GM10847 (cell line): Measurements from ENCODE around the gene DTNA.

Experiments
- POLR2A ChIP-seq: IDR thresholded peaks from 2 replicates; pipeline ENCODE4 v1.6.1; 2011; ENCODE audit not compliant: insufficient read length; ENCODE audit errors: extremely low read depth

The DTNA gene

DNA sequence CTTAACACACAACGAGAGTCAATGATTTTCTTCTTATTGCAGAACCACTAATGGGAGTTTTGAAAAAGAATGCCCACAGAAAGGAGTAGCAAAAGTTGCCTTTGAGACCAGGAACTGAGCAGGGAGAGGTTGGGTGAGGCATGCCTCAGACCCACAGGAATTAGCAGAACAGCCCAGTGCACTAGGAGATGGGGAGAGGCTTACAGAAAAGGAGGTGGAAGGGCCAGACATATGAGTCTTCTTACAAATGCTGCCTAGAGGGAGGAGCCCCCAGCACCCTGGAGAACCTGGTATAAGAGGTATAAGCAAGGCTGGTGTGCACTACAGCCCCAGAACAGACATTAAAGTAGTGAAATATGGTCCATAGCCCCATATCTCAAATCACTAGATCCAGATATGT is 162.0 kb downstream of the DTNA start:
- no peak for TF ChIP-seq POLR2A

- no peak for TF ChIP-seq POLR2A
Measured at GRCh38 chr18:34873986-34874580, 164.0 kb downstream of the DTNA start.

- no peak for TF ChIP-seq POLR2A
Measured at GRCh38 chr18:34875150-34875549, 165.1 kb downstream of the DTNA start.

DNA sequence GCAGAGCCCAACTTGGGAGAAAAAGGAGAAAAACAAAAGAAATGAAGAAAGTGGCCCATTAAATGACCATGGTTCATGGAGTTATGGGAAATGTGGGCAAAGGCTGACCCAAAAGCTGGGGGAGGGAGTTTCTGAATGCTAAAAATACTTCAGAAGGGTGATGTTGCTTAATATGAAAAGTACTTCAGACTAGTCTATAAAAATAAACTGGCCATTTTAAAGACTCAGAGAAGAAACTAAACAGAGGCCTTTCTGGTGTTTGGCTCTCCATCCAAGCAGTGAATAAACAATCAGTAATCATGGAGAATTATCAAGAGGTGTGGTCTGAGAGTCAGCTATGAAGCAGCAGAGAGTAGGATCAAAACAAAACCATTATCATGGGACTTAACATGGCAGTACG is 170.3 kb downstream of the DTNA start:
- TF ChIP-seq POLR2A, result no peak

- no peak for TF ChIP-seq POLR2A
Measured at GRCh38 chr18:34880882-34881834, 171.1 kb downstream of the DTNA start.

DNA sequence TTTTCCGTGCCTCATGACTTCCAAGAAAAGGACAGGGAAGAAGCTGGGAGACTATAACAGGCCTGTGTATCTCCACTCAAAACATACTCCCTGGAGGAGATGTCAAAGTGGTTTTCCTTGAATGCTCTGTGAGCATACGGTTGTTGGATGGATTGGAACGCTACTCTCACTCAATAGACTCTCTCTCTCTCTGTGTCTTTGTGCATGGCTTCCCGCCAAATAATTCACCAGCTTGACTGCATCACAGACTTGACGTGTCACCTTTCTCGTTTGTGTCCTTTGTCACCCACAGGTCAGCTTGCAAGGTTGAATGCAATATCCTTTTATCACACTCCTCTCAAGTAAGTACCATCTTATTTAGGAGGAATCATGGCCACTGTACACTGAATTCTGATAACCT is 174.3 kb downstream of the DTNA start:
- TF ChIP-seq POLR2A, result no peak

DNA sequence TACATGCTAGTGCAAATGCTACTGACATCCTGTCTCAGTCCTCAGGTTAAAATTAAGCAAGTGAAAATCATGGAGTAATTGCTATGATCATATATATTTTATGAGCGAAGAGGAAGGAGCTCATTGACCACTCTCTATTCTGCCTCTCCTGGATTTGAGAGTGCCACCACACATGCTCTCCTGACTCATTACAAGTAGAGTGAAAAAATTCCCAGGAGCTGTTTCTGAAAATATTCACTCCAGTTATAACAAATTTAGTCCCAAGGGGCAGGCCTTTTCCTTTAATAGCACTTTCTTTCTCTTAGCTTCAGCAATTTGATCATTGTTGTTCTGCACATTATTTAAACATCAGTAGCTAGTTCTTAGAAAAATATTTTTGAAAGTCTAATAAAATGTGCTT is 176.1 kb downstream of the DTNA start:
- TF ChIP-seq POLR2A, result no peak

DNA sequence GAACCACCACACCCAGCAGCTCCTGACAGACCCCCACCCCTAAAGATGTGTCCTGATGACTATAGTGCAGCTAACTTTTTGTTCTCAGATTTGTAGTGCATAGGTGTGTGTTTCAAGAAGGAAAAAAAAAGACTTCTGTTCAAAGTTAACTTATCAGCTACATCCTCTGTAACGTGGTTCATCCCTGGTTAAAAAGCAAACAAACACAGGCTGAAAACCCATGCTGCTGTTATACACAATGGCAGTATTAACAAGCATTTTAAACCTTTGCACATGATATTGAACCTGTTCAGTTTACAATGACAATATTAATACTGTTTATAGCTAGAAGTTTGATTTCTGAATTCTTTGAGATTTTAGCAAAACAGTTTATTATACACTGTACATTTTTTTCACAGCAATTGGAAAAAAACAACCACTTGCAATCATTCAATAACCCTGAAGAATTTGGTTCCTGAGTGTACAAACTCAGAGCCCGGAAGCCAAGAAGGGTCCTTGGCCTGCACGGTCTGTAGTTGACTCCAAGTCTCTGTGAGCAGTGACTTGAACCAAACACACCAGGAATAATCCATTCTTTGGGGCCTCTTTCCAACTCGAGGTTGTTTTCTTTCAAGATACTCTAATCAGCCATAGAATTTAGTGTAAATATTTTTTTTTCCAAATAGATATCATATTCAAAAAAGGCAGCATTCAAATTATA is 177.9 kb downstream of the DTNA start:
- no peak for TF ChIP-seq POLR2A

DNA sequence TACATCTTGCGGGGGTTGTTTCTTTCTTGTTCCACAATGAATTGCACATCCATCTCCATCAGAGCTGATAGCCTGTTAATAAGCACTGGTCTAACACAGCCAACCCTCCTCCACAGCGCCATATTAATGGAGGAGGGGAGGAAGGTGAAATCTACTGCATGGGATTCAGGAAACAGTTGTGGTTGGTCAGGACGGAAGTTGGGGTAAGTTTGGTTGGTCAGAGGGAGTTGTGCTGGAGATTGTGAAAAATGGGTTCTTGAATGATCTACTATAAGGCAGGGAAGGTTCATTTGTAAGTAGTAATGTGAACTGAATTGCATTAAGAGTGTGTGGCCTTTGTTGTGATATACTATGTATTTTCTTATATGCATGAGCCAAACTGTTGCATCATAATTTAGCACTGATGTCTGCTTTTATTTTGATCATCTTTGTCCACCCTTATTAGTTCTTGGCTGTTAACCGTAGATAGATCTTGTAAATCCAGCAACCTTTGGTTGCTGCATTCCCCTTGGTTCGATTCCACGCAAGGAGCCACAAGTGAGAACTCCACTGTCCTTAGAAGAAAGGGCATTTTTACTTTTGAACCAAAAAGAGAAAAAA is 180.5 kb downstream of the DTNA start:
- TF ChIP-seq POLR2A, result no peak

GRCh38 chr18:34892379-34892778 is 182.3 kb downstream of the DTNA start:
- TF ChIP-seq POLR2A, result no peak

- TF ChIP-seq POLR2A, result no peak
Measured at GRCh38 chr18:34893239-34893638, 183.1 kb downstream of the DTNA start.

- TF ChIP-seq POLR2A, result no peak
Measured at GRCh38 chr18:34901299-34901698, 191.2 kb downstream of the DTNA start.

GRCh38 chr18:34904994-34905393 is 194.9 kb downstream of the DTNA start:
- no peak for TF ChIP-seq POLR2A

- TF ChIP-seq POLR2A, result no peak
Measured at GRCh38 chr18:34909637-34910364, 199.7 kb downstream of the DTNA start.

DNA sequence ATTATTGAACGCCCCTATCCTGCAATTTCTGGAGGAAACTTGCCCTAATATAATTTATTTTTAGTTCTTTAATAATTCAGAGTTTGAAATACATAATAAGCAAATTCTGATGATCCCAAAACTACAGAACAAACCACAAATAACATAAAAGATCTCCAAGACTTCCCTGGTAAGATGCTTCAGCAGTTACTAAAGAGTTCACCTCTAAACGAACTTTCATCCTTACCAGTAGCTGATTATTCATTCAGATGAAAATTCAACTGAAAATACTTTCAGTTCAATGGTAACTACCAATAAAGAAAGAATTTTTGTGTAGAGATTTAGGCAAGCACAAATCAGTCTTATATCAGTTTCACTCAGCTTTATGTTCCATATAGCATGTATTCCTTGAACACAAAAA is 201.0 kb downstream of the DTNA start:
- no peak for TF ChIP-seq POLR2A
